Karpas-422 (cell line): ENCODE measurements around the gene RAB11FIP4. TPM values are rescaled to one million over a fixed set of nuclear protein-coding genes. Genes with fewer than 3 reads are reported as not detected.

Experiments used
- DNase-seq: peaks from one replicate; pipeline ENCODE4 v3.0.0-alpha.2; 2015
- H2AFZ ChIP-seq: fragments of 200-600 bp; sonication (generic); 2 replicates; pipeline ENCODE4 v1.6.1; 2014; ENCODE audit warnings: antibody characterized with exemption, low read length, mixed read lengths
- H3K27ac ChIP-seq: fragments of 200-600 bp; sonication (generic); 2 replicates; pipeline ENCODE4 v1.5.1; 2014; ENCODE audit warnings: mild to moderate bottlenecking, low read length, moderate library complexity
- H3K27me3 ChIP-seq: fragments of 200-600 bp; sonication (generic); 2 replicates; pipeline ENCODE4 v1.6.1; 2014; ENCODE audit warnings: low read length, mixed read lengths
- H3K36me3 ChIP-seq: fragments of 200-600 bp; sonication (generic); 2 replicates; pipeline ENCODE4 v1.6.1; 2014; ENCODE audit warnings: low read length, mixed read lengths; ENCODE audit not compliant: insufficient read depth
- H3K4me1 ChIP-seq: fragments of 200-600 bp; sonication (generic); 2 replicates; pipeline ENCODE4 v1.6.1; 2014; ENCODE audit warnings: mild to moderate bottlenecking, low read length, mixed read lengths
- H3K4me2 ChIP-seq: fragments of 200-600 bp; sonication (generic); 2 replicates; pipeline ENCODE4 v1.6.1; 2014; ENCODE audit warnings: low read length, low read depth, mild to moderate bottlenecking; ENCODE audit not compliant: poor library complexity, severe bottlenecking
- H3K4me3 ChIP-seq: fragments of 200-600 bp; sonication (generic); 2 replicates; pipeline ENCODE4 v1.5.1; 2014; ENCODE audit warnings: mild to moderate bottlenecking, antibody characterized with exemption, low read length, mixed read lengths
- H3K79me2 ChIP-seq: fragments of 200-600 bp; sonication (generic); 2 replicates; pipeline ENCODE4 v1.6.1; 2014; ENCODE audit warnings: mild to moderate bottlenecking, low read length, mixed read lengths
- H3K9ac ChIP-seq: fragments of 200-600 bp; sonication (generic); 2 replicates; pipeline ENCODE4 v1.6.0; 2014; ENCODE audit warnings: low read length
- H3K9me2 ChIP-seq: fragments of 200-600 bp; sonication (generic), shearing (Covaris generic); replicated peaks from 2 replicates; pipeline ENCODE4 v1.6.0; 2014; ENCODE audit warnings: mild to moderate bottlenecking, low read length, moderate library complexity; ENCODE audit not compliant: insufficient read depth
- H3K9me3 ChIP-seq: fragments of 300-700, 200-600 bp; sonication (generic); 2 replicates; pipeline ENCODE4 v1.6.1; 2014; ENCODE audit warnings: low read length, mixed read lengths
- H4K20me1 ChIP-seq: fragments of 200-600 bp; sonication (generic); 2 replicates; pipeline ENCODE4 v1.6.1; 2014; ENCODE audit warnings: mild to moderate bottlenecking, antibody characterized with exemption, low read length, low read depth; ENCODE audit not compliant: insufficient read depth
- total RNA-seq: library from RNA; depleted of rRNA; stranded (reverse); fragments of >200 nt; shearing (Covaris generic); gene quantifications from 2 replicates; pipeline ENCODE4 v1.2.3, GENCODE V29; 2014; ENCODE audit warnings: low replicate concordance

RAB11FIP4 gene
- total RNA-seq, 1 experiment from 2014 or later = 3.6 TPM

DNA sequence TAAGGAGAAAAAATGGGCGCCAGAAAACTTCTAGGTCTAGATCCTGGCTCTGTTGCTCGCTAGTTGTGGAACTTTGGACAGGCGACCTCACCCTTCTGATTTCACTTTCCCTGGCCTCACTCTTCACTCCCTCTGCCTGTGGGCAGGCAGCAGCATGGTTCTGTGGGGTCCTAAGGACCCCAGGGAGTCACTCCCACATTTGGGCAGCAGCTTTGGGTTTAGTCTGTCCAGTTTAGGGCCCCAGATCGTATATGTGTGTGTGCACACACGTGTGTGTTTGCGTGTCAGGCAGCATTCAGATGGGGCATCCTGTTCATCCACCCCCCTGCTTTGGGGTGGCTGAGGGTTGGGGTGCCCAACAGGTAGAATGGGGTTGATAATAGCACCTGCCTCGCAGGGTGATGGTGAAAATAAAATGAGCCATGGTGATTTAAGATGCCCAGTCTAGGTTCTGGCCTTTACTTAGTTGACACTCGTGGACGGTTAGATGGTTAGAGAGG is 102.2 kb downstream of the RAB11FIP4 start:
- H3K9ac ChIP-seq = peak overlapping the region; percentile 2; the same call in 1 of the 2 replicates

DNA sequence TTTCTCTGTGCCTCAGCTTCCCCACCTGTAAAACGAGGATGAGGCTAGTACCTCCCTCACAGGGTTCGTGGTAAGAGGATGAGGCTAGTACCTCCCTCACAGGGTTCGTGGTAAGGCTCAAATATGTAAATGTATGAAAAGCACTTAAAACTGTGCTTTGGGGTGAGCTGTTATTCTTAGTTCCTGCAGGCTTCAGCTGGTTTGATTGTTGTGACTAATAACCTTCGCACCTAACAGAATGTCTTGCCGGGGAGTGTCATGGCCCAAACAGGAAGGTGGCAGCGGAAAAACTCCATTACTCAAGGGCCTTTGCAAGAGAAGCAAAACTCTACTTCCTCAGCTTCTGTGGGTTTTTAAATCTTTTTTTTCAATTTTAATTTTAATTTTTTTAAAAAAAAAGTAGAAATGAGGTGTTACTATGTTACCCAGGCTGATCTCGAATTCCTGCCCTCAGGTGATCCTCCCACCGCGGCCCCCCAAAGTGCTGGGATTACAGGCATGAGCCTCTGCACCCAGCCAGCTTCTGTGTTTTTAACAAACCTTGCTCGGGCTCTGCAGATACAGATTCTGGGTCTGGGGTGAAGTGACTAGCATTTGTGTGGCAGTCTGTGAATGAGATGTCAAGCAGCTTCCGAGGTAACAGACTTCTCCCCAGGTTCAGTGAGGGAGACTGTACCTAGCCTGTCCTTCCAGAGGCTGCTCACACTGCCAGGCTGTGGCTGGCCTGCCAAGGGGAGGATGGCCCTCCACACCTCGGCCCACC is 103.0 kb downstream of the RAB11FIP4 start:
- Histone ChIP-seq H3K4me1 (peaks cover 54% of the 10 kb centered on the region), H3K27me3 (no peaks in the 10 kb centered on the region), H3K36me3 (no peaks in the 10 kb centered on the region), H3K27ac (peak overlapping the region; percentile 33; the same call in 1 of the 2 replicates), H3K4me3 (peak overlapping the region; percentile 33; the same call in 1 of the 2 replicates), H3K9me2 (no peaks in the 10 kb centered on the region), H3K79me2 (no peaks in the 10 kb centered on the region), H3K9ac (peak overlapping the region; percentile 51), H3K4me2 (peak overlapping the region; percentile 47), H3K9me3 (no peaks in the 10 kb centered on the region), H2AFZ (no peak overlapping the region), H4K20me1 (peaks cover 25% of the 10 kb centered on the region; the same call in 1 of the 2 replicates)
- DNase-seq = peak; percentile 78

More for the DNA sequence above, 102.2 kb downstream of the RAB11FIP4 start:
- Histone ChIP-seq H3K4me1 (peaks cover 58% of the 10 kb centered on the region), H3K4me2 (peak overlapping the region; percentile 47), H3K4me3 (no peak overlapping the region), H4K20me1 (peaks cover 30% of the 10 kb centered on the region; the same call in 1 of the 2 replicates), H3K9me3 (no peaks in the 10 kb centered on the region), H3K27me3 (no peaks in the 10 kb centered on the region), H3K79me2 (no peaks in the 10 kb centered on the region), H2AFZ (no peak overlapping the region), H3K9me2 (no peaks in the 10 kb centered on the region), H3K36me3 (no peaks in the 10 kb centered on the region), H3K27ac (no peak overlapping the region)
- DNase-seq = no peak

DNA sequence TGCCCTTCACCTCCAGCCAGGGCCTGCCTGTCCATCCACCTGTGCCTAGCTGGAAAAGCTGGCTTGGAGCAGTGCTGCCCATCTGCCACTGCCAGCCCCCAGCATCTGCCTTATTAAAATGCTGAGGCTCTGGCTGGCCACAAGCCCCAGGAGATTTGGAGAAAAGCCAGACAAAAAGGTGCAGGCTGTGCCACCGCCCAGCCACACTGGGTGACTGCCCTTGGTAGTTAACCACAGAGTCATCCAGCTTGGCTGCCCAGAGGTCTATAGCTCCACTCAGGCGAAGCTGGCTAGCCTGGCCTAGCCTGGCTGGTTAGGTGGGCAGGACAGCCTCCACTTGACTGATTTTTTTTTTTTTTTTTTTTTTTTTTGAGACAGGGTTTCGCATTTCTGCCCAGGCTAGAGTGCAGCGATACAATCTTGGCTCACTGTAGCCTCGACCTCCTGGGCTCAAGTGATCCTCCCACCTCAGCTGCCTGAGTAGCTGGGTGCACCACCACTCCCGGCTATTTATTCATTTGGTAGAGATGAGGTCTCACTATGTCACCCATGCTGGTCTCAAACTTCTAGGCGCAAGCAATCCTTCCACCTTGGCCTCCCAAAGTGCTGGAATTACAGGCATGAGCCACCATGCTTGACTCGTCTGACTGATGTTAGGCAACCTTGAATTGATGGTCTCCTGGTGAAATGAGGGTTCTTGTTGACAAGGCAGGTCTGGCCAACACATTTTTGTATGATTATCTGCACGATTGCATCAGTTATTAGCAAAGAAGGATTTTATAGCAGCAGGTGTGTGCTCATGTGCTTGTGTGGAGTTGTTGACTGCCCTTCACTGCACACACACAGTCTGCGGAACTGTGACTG is 103.8 kb downstream of the RAB11FIP4 start:
- H2AFZ ChIP-seq = no peak overlapping the region
- peak overlapping the region; percentile 47 for H3K4me2 ChIP-seq
- peaks cover 25% of the 10 kb centered on the region; the same call in 1 of the 2 replicates for H4K20me1 ChIP-seq
- H3K9me2 ChIP-seq = no peaks in the 10 kb centered on the region
- peak overlapping the region; percentile 33; the same call in 1 of the 2 replicates for H3K4me3 ChIP-seq
- no peaks in the 10 kb centered on the region for H3K9me3 ChIP-seq
- H3K9ac ChIP-seq = peak overlapping the region; percentile 51
- H3K27me3 ChIP-seq = no peaks in the 10 kb centered on the region
- DNase-seq = no peak
- 0 out of 2 replicates have a peak overlapping the region, but pooled peaks have one; percentile 33 for H3K27ac ChIP-seq
- peaks cover 54% of the 10 kb centered on the region for H3K4me1 ChIP-seq
- H3K79me2 ChIP-seq = no peaks in the 10 kb centered on the region
- H3K36me3 ChIP-seq = no peaks in the 10 kb centered on the region

DNA sequence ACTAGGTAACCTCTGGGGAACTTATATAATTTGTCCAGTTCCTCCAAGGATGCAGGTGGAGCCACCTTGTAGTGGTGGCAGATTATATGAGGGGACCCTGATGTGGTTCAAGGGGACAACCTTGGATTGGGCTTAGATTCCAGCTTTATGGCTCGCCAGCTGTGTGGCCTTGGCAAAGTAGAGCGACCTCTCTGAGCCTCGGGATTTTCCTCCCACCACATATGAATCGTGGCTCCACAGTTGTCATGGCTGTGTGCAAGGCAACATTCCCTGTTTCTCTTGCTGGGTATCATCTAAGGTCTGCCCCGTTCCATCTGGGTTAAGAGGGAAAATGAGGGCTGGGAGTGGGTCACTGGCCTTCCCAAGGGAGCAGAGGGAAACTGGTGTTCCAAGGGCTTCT is 104.6 kb downstream of the RAB11FIP4 start:
- H3K4me3 ChIP-seq = no peak overlapping the region
- no peak overlapping the region for H3K9ac ChIP-seq
- no peaks in the 10 kb centered on the region for H3K27me3 ChIP-seq
- H3K79me2 ChIP-seq = no peaks in the 10 kb centered on the region
- DNase-seq = no peak
- H3K4me1 ChIP-seq = peaks cover 50% of the 10 kb centered on the region
- no peak overlapping the region for H3K4me2 ChIP-seq
- H4K20me1 ChIP-seq = peaks cover 25% of the 10 kb centered on the region; the same call in 1 of the 2 replicates
- no peaks in the 10 kb centered on the region for H3K9me2 ChIP-seq
- no peaks in the 10 kb centered on the region for H3K9me3 ChIP-seq
- no peak overlapping the region for H2AFZ ChIP-seq
- no peak overlapping the region for H3K27ac ChIP-seq
- no peaks in the 10 kb centered on the region for H3K36me3 ChIP-seq

DNA sequence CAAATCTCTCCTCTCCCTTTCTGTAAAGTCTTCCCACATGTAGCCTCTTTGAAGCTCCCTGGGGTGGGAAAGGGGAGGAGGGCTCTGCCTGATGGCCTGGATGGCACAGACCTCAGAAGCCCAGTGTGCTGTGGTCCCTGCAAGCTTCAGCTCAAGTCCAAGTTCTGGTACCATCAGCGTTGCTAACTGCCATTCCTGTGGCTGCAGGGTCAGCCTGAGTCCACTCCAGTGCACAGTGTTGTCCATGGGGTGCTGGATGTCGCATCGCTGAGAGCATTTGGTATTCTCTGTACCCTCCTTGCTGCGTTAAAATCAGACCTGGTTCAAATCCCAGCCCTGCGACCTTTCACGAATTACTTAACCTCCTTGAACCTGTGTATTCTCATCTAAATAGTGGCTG is 105.1 kb downstream of the RAB11FIP4 start:
- no peak overlapping the region for H3K9ac ChIP-seq
- no peak overlapping the region for H2AFZ ChIP-seq
- no peaks in the 10 kb centered on the region for H3K9me2 ChIP-seq
- H3K4me1 ChIP-seq = peaks cover 45% of the 10 kb centered on the region
- H3K27me3 ChIP-seq = no peaks in the 10 kb centered on the region
- no peaks in the 10 kb centered on the region for H3K36me3 ChIP-seq
- no peak for DNase-seq
- H3K27ac ChIP-seq = no peak overlapping the region
- H4K20me1 ChIP-seq = peaks cover 25% of the 10 kb centered on the region; the same call in 1 of the 2 replicates
- H3K79me2 ChIP-seq = no peaks in the 10 kb centered on the region
- H3K4me3 ChIP-seq = no peak overlapping the region
- no peak overlapping the region for H3K4me2 ChIP-seq
- H3K9me3 ChIP-seq = no peaks in the 10 kb centered on the region

DNA sequence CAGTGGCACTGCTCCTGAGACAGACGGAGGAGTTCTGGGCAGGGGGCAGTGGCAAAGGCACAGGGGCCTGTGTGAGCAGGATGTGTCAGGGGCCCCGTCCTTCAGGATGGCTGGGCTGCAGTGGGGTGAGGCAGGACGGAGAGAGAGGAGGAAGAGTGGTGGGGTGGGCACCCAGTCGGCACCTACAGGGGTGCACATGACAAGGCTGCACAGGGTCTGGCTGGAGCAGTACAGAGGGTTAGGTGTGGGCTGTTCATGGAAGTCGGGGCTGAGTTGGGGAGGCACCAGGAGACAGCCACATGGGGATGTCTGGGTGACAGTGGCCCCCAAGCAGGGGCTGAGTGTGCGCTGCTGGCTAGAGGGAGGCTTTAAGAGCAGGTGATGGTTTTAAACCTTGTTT is 106.0 kb downstream of the RAB11FIP4 start:
- H4K20me1 ChIP-seq = peaks cover 17% of the 10 kb centered on the region; the same call in 1 of the 2 replicates
- H3K9me3 ChIP-seq = no peaks in the 10 kb centered on the region
- H3K4me2 ChIP-seq = no peak overlapping the region
- H3K36me3 ChIP-seq = no peaks in the 10 kb centered on the region
- no peaks in the 10 kb centered on the region for H3K27me3 ChIP-seq
- H3K9ac ChIP-seq = no peak overlapping the region
- DNase-seq = no peak
- peaks cover 37% of the 10 kb centered on the region for H3K4me1 ChIP-seq
- no peaks in the 10 kb centered on the region for H3K79me2 ChIP-seq
- H3K9me2 ChIP-seq = no peaks in the 10 kb centered on the region
- H2AFZ ChIP-seq = no peak overlapping the region
- no peak overlapping the region for H3K4me3 ChIP-seq
- H3K27ac ChIP-seq = no peak overlapping the region

DNA sequence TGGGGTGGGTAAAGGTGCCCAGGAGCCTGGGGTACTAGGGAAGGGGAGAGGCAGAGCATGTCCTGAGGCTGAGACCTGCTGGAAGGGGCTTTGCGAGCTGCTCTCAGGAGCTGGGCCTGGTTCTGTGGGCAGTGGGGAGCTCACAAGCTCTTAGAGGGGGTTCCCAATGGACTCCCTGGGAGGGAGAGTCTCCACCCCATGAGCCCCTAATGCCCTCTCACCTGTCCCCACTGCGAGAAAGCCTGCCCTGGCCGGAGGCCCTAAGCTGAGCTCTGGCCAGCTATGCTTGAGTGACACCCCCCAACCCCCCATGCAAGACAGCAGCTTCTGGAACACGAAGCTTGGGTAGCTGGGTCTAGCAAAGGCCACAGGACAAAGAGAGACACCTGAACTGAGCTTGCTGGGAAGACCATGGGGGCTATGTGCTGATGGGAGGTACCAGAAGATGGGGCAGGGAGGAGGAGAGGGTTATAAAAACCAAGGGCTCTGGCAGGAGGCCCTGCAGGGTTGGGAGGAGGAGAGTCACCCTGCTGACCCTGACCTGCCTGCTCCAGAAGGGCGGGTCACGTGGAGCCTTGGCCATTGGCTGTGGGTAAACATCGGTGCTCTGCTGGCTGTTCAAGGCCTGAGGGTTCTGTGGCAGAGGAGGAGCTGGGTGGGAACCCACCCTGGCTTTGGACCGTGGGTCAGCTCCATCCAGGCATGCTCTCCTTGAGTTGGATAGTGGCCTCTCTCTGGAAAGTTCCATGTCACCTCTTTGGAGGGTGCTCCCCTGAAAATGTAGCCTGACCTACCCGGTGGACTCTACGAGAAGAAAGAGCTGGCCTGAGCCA is 106.7 kb downstream of the RAB11FIP4 start:
- H4K20me1 ChIP-seq = peaks cover 10% of the 10 kb centered on the region; the same call in 1 of the 2 replicates
- no peaks in the 10 kb centered on the region for H3K9me3 ChIP-seq
- H3K4me2 ChIP-seq = no peak overlapping the region
- H3K27ac ChIP-seq = no peak overlapping the region
- H2AFZ ChIP-seq = no peak overlapping the region
- no peaks in the 10 kb centered on the region for H3K27me3 ChIP-seq
- no peaks in the 10 kb centered on the region for H3K36me3 ChIP-seq
- H3K4me1 ChIP-seq = peaks cover 29% of the 10 kb centered on the region
- no peak overlapping the region for H3K4me3 ChIP-seq
- no peak overlapping the region for H3K9ac ChIP-seq
- H3K79me2 ChIP-seq = no peaks in the 10 kb centered on the region
- H3K9me2 ChIP-seq = no peaks in the 10 kb centered on the region
- no peak for DNase-seq
